Activated CD4-positive, alpha-beta T cell treated with anti-CD3 and anti-CD28 coated beads for 48 hours (primary cell): ENCODE data around the gene VPS39.

ENCODE experiments used
- DNase-seq: peaks from one replicate; pipeline ENCODE4 v3.0.0-alpha.2; 2020

The VPS39 gene

DNA sequence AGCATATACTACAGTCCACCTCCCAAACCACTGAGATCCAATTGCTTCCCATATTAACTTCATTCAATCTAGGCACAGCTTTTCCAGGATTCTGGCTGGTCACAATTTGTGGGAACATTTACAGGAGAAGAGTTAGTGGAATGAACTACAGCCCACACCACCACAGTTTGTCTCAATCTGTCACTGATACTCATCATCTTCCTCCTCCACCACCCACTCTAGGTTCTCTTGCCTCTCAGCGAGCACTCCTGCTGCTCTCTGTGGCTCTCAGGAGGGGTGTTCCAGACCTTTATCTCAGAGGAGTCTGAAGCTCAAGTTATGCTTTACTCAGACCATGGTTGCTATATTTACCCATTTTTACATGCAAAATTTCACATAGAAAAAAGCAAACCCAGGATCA is 87.8 kb downstream of the VPS39 start:
- no peak for DNase-seq

DNA sequence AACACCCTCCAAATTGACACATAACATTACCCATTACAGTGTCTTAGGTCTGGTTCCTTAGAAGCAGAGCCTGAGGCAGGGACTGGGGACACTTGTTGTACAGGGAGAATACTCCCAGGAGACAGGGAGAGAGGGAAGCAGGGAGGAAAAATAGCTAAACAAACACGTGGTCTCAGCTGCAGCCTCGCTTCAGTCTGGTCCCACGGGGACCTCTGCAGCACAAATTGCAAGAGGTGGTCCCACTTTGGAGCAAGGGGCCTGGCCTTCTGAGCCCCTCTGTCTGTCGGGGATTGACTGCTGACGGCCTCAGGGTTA is 88.7 kb downstream of the VPS39 start:
- no peak for DNase-seq

DNA sequence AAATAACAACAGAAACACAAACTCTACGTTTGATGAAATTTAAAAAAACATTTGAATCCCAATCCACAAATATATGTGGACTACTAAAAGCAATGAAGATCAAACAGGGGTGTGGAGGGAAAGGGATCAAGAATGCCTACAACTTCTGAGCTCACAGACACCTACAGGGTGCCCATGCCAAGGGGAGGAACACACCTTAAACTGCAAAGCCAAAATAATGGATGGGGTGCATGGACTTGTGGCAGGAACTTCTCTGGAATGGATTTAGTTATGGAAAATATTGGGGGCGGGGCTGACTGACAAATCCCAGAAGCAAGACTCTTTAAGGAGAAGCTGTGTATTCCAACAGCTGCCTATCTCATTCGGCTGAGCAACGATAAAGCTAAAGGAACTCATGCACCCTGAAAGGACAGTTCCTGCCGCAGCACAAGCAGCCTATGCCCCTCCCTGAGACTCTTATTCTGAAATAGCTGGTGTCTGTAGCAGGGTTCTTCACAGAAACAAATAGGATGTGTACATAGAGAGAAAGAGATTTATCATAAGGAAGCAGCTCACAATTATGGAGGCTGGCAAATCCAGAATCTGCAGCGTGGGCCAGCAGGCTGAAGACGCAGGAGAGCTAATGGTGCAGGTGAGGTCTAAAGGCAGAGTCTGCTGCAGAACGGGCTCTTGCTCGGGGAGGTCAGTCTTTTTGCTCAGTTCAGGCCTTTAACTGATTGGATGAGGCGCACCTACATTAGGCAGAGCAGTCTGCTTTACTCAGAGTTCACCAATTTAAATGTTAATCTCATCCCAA is 89.3 kb downstream of the VPS39 start:
- DNase-seq, result no peak

- DNase-seq, result no peak
Observed at GRCh38 chr15:42111924-42112323, 96.2 kb downstream of the VPS39 start.

- DNase-seq, result no peak
Observed at GRCh38 chr15:42110367-42110766, 97.7 kb downstream of the VPS39 start.

- no peak for DNase-seq
Observed at GRCh38 chr15:42108806-42109205, 99.3 kb downstream of the VPS39 start.
